KMS-11 (cell line): Measurements from ENCODE around the gene ZNF792.

Experiments used
- H2AFZ ChIP-seq: fragments of 200-600 bp; sonication (generic); 2 replicates; pipeline ENCODE4 v1.6.1; 2016; ENCODE audit warnings: antibody characterized with exemption, mixed run types, low read depth
- H3K27ac ChIP-seq: fragments of 200-600 bp; sonication (generic); 2 replicates; pipeline ENCODE4 v1.6.1; 2016; ENCODE audit warnings: mild to moderate bottlenecking, mixed run types
- H3K27me3 ChIP-seq: fragments of 200-600 bp; sonication (generic); 2 replicates; pipeline ENCODE4 v1.6.1; 2017; ENCODE audit warnings: mild to moderate bottlenecking, low read depth, mixed run types, moderate library complexity; ENCODE audit not compliant: insufficient read depth
- H3K36me3 ChIP-seq: fragments of 200-600 bp; sonication (generic); 2 replicates; pipeline ENCODE4 v1.6.1; 2017; ENCODE audit warnings: mild to moderate bottlenecking, mixed run types; ENCODE audit not compliant: insufficient read depth
- H3K4me1 ChIP-seq: fragments of 200-600 bp; sonication (generic); 2 replicates; pipeline ENCODE4 v1.6.1; 2016; ENCODE audit warnings: mild to moderate bottlenecking, low read depth, mixed run types; ENCODE audit not compliant: poor library complexity, severe bottlenecking
- H3K4me2 ChIP-seq: fragments of 200-600 bp; sonication (generic); 2 replicates; pipeline ENCODE4 v1.7.0; 2016; ENCODE audit warnings: mild to moderate bottlenecking, mixed run types
- H3K4me3 ChIP-seq: fragments of 200-600 bp; sonication (generic); IDR thresholded peaks from 2 replicates; pipeline ENCODE4 v1.6.1; 2017; ENCODE audit warnings: low read depth, low read length, mixed read lengths; ENCODE audit not compliant: insufficient read depth
- H3K79me2 ChIP-seq: fragments of 200-600 bp; sonication (generic); 2 replicates; pipeline ENCODE4 v1.6.1; 2016; ENCODE audit warnings: low read depth, mixed run types; ENCODE audit not compliant: insufficient read depth
- H3K9ac ChIP-seq: fragments of 200-600 bp; sonication (generic); 2 replicates; pipeline ENCODE4 v1.6.1; 2016; ENCODE audit warnings: mild to moderate bottlenecking, mixed run types
- H4K20me1 ChIP-seq: fragments of 200-600 bp; sonication (generic); 2 replicates; pipeline ENCODE4 v1.6.1; 2016; ENCODE audit warnings: mild to moderate bottlenecking, mixed run types; ENCODE audit not compliant: insufficient read depth
- TF ChIP-seq, protein P1 (sequence below): fragments of 200-600 bp; sonication (generic); conservative IDR thresholded peaks from 2 replicates; pipeline ENCODE4 v1.6.1; 2017; ENCODE audit warnings: low read depth, mild to moderate bottlenecking, antibody characterized with exemption, low read length, moderate library complexity, mixed read lengths

The ZNF792 gene

DNA sequence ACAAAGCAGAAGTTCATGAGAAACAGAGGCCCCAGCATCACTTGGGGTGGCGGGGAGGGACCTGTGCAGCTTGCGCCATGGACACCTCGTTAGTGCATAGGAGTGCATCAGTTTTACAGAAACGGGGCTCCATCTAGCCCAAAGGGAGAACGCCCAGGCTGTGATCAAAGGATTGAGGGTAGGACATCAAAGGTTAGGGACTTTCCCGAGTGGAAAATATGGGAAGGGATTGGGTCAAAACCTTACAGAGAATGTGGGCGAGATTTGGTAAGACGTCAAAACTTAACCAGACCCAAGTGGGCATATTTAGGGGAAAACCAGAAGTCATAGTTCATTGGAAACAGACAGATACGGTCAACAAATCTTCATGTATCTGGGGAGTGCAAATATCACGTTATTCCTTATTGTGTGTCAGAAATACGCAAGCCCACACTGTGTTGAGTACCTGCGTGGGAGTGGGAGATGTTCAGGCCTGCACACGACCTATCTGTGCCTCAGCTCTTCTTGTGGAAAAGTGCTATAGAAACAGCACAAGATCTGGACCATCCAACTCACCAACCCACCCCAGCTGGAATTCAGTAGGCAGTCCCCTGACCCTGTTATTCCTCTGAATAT is 26.7 kb upstream of the ZNF792 start:
- Histone ChIP-seq H3K9ac (no peak overlapping the region), H3K36me3 (no peaks in the 10 kb centered on the region), H3K4me2 (no peak overlapping the region), H3K79me2 (no peaks in the 10 kb centered on the region), H3K4me3 (no peak overlapping the region), H2AFZ (no peak overlapping the region), H3K4me1 (no peaks in the 10 kb centered on the region), H3K27me3 (no peaks in the 10 kb centered on the region; the same call in 1 of the 2 replicates), H4K20me1 (no peaks in the 10 kb centered on the region), H3K27ac (no peak overlapping the region)
- TF ChIP-seq, protein P1, sequence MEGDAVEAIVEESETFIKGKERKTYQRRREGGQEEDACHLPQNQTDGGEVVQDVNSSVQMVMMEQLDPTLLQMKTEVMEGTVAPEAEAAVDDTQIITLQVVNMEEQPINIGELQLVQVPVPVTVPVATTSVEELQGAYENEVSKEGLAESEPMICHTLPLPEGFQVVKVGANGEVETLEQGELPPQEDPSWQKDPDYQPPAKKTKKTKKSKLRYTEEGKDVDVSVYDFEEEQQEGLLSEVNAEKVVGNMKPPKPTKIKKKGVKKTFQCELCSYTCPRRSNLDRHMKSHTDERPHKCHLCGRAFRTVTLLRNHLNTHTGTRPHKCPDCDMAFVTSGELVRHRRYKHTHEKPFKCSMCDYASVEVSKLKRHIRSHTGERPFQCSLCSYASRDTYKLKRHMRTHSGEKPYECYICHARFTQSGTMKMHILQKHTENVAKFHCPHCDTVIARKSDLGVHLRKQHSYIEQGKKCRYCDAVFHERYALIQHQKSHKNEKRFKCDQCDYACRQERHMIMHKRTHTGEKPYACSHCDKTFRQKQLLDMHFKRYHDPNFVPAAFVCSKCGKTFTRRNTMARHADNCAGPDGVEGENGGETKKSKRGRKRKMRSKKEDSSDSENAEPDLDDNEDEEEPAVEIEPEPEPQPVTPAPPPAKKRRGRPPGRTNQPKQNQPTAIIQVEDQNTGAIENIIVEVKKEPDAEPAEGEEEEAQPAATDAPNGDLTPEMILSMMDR: no peak

DNA sequence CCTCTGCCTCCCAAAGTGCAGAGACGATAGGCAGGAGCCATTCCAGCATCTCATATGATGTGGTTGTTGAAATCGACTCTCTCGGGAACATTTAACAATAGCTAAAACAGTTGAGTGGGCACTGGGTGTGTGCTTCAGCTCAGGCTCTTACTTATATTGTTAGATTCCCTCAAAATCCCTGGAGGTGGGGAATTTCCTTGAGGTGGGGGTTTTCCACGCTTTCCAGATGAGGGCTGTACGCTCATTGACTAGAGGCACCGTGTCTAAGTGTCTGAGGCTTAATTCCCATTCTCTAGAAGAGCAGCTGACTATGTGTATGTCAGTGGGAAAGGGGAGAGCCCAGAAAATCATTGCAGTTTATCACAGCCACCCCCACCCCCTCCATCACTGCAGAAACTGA is 25.3 kb upstream of the ZNF792 start:
- H3K4me2 ChIP-seq: no peak overlapping the region
- H3K36me3 ChIP-seq: no peaks in the 10 kb centered on the region
- no peak overlapping the region for H3K4me3 ChIP-seq
- TF ChIP-seq, protein P1: no peak
- H3K27me3 ChIP-seq: no peaks in the 10 kb centered on the region; the same call in 1 of the 2 replicates
- H3K9ac ChIP-seq: no peak overlapping the region
- no peak overlapping the region for H2AFZ ChIP-seq
- no peaks in the 10 kb centered on the region for H3K79me2 ChIP-seq
- no peaks in the 10 kb centered on the region for H4K20me1 ChIP-seq
- H3K4me1 ChIP-seq: no peaks in the 10 kb centered on the region
- H3K27ac ChIP-seq: no peak overlapping the region

DNA sequence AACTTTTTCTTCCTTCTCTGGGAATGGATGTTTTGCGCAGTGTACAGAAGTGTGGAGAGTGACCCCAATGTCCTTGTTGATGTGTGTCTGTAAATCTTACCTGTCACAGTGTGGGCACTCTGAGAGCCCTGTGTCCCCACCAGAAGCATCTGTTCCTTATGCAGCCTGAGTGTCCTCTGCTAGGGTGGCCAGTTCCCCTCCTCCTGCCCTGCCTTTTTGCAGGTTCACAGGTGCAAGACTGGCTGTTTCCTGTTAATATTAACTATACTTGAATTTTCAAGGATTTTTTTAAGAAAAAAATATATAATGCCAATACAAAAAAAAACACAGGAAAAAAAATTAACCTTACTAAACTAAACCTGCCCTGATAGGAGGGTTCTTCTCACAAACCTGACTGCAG is 24.1 kb upstream of the ZNF792 start:
- Histone ChIP-seq H4K20me1 (no peaks in the 10 kb centered on the region), H3K9ac (no peak overlapping the region), H3K4me2 (no peak overlapping the region), H3K27me3 (no peaks in the 10 kb centered on the region), H3K79me2 (no peaks in the 10 kb centered on the region), H3K4me3 (no peak overlapping the region), H3K36me3 (no peaks in the 10 kb centered on the region), H3K4me1 (no peaks in the 10 kb centered on the region), H3K27ac (no peak overlapping the region), H2AFZ (no peak overlapping the region)
- TF ChIP-seq, protein P1: no peak

DNA sequence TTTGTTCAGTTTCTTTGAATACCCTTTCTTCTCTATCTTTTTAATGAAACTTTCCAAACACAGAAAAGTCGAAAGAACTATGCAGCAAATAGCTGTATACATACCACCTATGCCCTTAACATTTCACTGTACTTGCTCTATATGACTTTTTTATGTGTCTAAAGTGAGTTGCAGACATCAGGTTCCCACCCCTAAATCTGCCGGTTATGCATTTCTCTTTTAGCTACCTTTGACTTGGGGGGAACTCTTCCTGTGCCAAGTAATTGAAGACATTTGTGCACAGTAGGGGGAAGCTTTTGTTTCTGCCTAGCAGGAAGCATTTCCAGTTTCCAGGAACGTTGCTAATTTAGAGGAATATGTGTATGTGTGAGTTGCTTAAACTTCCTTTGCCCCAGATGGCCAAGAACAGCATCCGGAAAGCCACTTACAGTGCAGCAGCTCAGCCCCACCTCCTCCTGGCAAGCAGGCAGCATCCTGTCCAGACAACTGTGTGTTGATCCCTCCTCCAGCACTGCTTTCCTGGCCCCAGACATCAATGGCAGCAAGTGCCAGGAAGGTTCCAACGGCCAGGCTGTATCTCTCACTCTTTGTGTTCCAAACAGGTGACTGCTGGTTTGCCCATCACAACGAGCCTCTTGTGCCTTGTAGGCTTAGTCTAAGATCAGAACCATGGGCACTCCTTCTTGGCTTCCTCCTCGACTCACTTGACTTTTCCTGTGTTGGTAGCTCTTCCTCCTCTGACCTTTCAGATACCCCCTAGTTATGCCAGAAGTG is 21.4 kb upstream of the ZNF792 start:
- Histone ChIP-seq H3K4me1 (no peaks in the 10 kb centered on the region), H2AFZ (no peak overlapping the region), H3K27me3 (no peaks in the 10 kb centered on the region), H3K27ac (no peak overlapping the region), H3K4me2 (no peak overlapping the region), H3K9ac (no peak overlapping the region), H3K79me2 (no peaks in the 10 kb centered on the region), H3K4me3 (no peak overlapping the region), H4K20me1 (no peaks in the 10 kb centered on the region), H3K36me3 (no peaks in the 10 kb centered on the region)
- TF ChIP-seq, protein P1: no peak
